GM18519 (cell line): ENCODE results near the gene TEX101.
"Not testable (repeated sequence)": the region's sequence is repeated elsewhere in the genome, so short reads cannot be mapped to it uniquely, and the experiment has no call there.

Experiments used
- ATAC-seq: cut with Tn5 transposase; IDR thresholded peaks from one replicate; pipeline ENCODE4 v1.9.1; 2021; ENCODE audit warnings: mild to moderate bottlenecking, moderate library complexity; ENCODE audit not compliant: unreplicated experiment, low FRiP score

The TEX101 gene

GRCh38 chr19:43414554-43414953, at the start of gene TEX101:
TEX101 (plus strand) TSS chr19:43414890; CDS start chr19:43415920, 1,030 bp downstream.
- no peak for ATAC-seq

DNA sequence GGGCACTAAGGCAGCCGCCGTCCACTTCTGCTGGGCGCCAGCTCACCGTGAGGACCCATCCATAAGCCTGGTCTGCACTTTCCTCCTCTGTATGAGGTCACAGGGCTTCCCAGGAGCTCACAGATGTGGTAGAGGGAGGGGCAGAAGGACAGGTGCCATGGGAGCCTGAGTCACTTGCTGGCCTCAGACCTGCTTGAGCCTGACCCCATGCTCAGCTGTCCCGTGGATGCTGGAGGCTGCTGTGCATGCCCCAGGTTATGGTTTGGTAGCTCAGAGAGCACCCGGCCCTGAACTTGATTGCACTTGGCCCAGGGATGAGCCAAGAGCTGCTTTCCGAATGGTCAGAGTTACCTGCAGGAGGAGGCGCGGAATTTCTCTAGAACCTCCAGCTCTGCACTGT, 49.0 kb upstream of the TEX101 start:
- not testable (repeated sequence) for ATAC-seq

DNA sequence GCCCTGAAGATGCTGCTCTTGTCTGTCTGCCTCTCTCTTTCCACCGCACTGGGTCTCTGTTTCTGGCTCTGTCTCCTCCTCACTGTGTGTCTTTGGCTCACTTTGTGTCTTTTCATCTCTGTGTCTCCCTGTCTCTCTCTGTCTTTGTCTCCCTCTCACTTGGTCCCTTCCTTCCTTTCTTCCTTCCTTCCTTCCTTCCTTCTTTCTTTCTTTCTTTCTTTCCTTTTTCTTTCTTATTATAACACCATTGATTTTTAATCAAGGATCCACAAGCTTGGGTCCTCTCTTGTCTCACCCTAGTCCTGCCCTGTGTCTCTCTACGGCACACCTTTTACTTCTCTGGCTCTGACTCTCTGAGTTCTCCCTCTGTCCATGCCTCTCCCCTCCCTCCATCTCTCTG, 46.9 kb upstream of the TEX101 start:
- ATAC-seq, result no peak

DNA sequence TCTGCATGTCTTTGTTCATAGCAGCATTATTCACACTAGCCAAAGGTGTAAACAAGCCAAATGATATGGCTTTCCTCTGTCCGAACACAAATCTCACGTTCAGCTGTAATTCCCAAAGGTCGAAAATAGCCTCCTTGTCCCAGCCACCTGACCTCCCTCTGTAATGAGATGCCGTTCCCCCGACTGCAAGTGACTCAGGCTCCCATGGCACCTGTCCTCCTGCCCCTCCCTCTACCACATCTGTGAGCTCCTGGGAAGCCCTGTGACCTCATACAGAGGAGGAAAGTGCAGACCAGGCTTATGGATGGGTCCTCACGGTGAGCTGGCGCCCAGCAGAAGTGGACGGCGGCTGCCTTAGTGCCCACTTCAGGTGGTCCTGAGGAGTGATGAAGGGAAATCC, 45.8 kb upstream of the TEX101 start:
- ATAC-seq, result not testable (repeated sequence)

GRCh38 chr19:43371909-43372308, 42.8 kb upstream of the TEX101 start:
- ATAC-seq, result no peak

- ATAC-seq, result no peak
Measured at GRCh38 chr19:43372462-43372861, 42.2 kb upstream of the TEX101 start.

DNA sequence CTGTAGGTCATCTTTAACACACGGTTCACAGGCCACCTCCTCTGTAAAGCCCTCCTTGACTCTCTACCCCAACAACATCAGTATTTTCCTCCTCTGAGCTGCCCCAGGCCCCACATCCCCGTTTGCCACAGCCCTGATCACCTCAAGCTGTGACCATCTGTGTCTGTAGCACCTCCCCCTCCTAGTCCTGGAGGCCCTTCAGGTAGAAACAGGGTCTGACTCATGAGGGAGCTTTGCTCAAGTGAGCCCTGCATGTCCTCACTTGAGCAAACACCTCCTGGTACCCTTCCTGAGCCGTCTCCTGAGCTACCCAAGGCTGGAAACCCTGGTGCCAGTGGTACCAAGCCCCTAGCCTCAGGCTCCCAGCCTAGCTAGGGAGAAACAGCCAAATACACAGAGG, 37.1 kb upstream of the TEX101 start:
- ATAC-seq, result not testable (repeated sequence)

DNA sequence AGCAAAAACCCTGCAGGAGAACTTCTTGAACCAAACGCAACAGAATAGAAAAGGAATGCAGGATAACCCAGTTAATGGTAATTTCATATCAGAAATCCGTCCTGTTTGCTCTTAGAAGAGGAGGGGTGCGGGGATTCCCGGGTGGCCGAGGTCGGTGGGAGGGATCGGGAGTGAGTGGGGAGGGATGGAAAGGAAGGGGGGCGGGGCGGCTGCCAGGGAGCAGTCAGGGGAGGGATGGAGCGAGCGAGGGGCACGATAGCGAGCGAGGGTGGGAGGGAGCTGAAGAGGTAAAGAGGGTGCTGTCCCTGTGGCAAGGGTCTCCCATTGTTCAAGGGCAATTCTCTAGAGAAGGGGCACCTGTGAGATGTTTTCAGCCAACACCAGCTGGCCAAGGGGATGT, 34.7 kb upstream of the TEX101 start:
- no peak for ATAC-seq

- ATAC-seq, result no peak
Measured at GRCh38 chr19:43380771-43381386, 33.8 kb upstream of the TEX101 start.

- ATAC-seq, result not testable (repeated sequence)
Measured at GRCh38 chr19:43382586-43383216, 32.0 kb upstream of the TEX101 start.

DNA sequence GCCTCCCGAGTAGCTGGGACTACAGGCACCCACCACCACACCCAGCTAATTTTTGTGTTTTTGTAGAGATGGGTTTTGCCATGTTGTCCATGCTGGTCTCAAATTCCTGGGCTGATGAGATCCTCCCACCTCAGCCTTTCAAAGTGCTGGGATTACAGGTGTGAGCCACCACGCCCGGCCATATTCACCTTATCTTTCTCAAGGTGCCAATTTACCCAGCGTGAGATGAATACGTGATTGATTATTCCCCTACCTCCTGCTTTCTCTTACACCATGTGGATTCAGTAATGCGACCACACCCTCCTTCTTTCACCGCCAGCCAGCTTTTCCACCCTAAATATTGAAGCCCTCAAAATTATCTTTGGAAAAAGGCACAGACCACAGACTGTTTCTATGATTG, 31.4 kb upstream of the TEX101 start:
- not testable (repeated sequence) for ATAC-seq

GRCh38 chr19:43383759-43384158, 30.9 kb upstream of the TEX101 start:
- not testable (repeated sequence) for ATAC-seq

DNA sequence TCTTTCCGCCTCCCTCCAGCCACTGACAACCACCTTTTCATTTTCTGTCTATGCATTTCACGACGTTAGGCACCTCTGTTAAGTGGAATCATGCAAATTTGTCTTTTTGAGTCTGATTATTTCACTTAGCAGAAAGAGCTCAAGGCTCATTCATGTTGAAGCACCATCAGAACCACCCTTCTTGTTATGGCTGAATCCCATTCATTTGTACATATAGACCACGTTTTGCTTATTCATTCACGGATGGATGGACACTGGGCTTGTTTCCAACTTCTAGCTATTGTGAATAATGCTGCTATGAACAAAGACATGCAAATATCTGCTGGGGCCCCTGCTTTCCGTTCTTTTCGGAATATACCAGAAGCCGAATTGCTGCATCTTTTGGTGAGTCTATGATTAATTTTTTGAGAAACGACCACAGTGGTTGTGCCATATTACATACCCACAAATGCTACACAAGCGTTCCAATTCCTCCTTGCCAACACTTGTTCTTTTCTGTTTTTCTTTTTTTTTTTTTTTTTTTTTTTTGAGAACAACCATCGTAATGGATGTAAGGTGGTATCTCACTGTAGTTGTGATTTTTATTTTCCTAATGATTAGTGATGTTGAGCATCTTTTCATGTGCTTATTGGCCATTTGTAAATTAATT, 23.7 kb upstream of the TEX101 start:
- ATAC-seq, result not testable (repeated sequence)

- not testable (repeated sequence) for ATAC-seq
Measured at GRCh38 chr19:43391552-43391935, 23.1 kb upstream of the TEX101 start.

- ATAC-seq, result not testable (repeated sequence)
Measured at GRCh38 chr19:43393501-43393900, 21.2 kb upstream of the TEX101 start.

GRCh38 chr19:43395561-43395960, 19.1 kb upstream of the TEX101 start:
- no peak for ATAC-seq

- ATAC-seq, result no peak
Measured at GRCh38 chr19:43406297-43406696, 8.4 kb upstream of the TEX101 start.

DNA sequence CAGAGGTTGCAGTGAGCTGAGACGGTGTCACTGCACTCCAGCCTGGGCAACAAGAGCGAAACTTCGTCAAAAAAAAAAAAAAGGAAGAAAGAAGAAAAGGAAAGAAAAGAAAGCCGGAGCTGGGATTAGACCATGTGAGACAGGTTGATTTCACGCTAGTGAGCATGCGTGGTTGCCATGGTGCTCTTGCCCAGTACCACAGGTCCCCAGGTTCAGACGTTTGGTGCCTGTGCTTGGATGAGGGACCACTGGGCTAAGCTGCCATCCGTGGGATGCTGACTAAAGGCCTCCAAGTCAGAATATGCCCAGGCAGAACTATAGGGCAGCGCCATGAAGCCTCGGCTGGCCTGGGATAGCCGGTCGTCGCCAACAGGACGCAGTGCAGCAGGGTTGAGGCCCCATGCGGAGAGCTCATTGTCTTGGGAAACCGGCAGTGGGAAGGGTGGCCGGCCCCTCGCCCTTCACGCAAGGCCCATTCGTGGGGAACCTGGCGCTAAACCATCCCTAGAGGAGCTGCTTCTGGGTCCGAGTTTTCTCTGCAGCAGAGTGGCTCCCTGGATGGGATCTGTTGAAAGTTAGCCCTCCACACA, 7.2 kb upstream of the TEX101 start:
- no peak for ATAC-seq

GRCh38 chr19:43408043-43408442, 6.6 kb upstream of the TEX101 start:
- no peak for ATAC-seq

DNA sequence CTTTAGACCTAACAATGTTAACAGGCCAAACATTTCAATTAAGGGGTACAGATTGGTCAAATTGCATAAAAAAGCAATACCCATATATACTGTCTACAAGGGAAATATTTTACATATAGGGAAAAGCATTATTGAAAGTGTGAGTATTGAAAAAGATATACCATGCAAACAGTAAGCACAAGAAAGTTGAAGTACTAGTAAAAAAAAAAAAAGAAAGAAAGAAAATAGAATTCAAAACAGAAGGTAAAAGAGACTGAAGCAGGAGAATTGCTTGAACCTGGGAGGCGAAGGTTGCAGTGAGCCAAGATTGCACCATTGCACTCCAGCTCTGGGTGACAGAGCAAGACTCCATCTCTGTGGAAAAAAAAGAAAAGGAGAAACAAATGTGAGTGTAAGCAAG, 5.3 kb upstream of the TEX101 start:
- ATAC-seq, result no peak

GRCh38 chr19:43412441-43412840, 2.2 kb upstream of the TEX101 start:
- no peak for ATAC-seq
